Nephron (organoid): ENCODE measurements around the gene PRKCA.

ENCODE experiments used
- H3K27ac Mint-ChIP-seq, 3 experiments: 2 replicates each; pipeline ENCODE4 v1.8.0; 2020; ENCODE audit warnings: mixed read lengths in 3 of 3, mild to moderate bottlenecking in 2 of 3, moderate library complexity in 1 of 3
- H3K27me3 Mint-ChIP-seq: 2 replicates; pipeline ENCODE4 v1.8.0; 2021; ENCODE audit warnings: low read depth, mild to moderate bottlenecking, moderate library complexity, mixed read lengths
- H3K36me3 Mint-ChIP-seq: 2 replicates; pipeline ENCODE4 v1.8.0; 2020; ENCODE audit warnings: low read depth, mixed read lengths
- H3K4me1 Mint-ChIP-seq: 2 replicates; pipeline ENCODE4 v1.8.0; 2020; ENCODE audit warnings: mixed read lengths
- H3K4me3 Mint-ChIP-seq, 3 experiments: 2 replicates each; pipeline ENCODE4 v1.8.0; 2020; ENCODE audit warnings: mild to moderate bottlenecking in 3 of 3, mixed read lengths in 3 of 3, moderate library complexity in 2 of 3
- H3K9me3 Mint-ChIP-seq: 2 replicates; pipeline ENCODE4 v1.8.0; 2020; ENCODE audit warnings: mixed read lengths
- TF ChIP-seq, protein P1 (sequence below), 3 experiments: fragments of 200-600 bp; sonication (generic); IDR thresholded peaks; one replicate each; pipeline ENCODE4 v1.5.0; 2021; ENCODE audit warnings: antibody characterized with exemption in 3 of 3; ENCODE audit not compliant: unreplicated experiment in 3 of 3

The PRKCA gene

DNA sequence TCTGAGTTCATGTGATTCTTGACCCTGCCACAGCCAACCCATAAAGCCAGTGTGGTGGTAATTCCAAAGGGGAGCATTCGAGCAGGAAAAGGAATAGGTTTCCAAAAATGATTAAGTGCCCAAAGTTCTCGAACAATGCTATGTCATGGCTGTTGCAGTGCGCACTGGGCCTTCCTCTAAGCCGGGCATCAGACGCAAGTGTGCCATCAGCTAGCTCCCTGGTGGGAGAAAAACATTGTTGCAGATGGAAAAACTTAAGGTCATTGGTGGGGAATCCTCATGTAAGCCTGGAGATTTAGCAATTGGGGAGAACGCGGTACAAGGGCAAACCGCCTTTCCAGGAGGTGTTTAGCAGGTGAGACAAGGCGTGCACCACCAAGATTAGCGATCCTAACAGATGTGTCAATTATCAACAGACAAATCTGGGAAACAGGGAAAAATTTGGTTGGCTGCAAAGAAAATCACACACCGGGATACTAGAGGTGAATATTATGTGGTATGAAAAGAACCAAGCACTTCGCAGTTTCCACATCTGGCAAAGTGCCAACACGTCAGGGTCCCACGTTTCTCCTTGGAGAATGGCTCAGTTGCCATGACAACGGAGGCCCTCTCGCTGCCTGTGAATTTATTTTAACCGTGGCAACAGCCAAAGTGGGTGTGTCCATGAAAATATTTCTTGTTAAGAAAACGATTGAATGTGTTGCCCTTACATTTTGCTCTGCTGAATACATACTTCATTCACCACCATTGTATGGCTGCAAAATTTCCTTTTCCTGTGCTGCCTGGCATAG is 414.0 kb downstream of the PRKCA start:
- H3K27me3 Mint-ChIP-seq: peaks cover 5% of the 10 kb centered on the region
- no peak overlapping the region for H3K4me3 Mint-ChIP-seq
- peak overlapping the region; percentile 44 to 71 (median 69) for H3K27ac Mint-ChIP-seq
- no peaks in the 10 kb centered on the region for H3K36me3 Mint-ChIP-seq
- no peaks in the 10 kb centered on the region for H3K9me3 Mint-ChIP-seq
- H3K4me1 Mint-ChIP-seq: peaks cover 49% of the 10 kb centered on the region
- TF ChIP-seq, protein P1, sequence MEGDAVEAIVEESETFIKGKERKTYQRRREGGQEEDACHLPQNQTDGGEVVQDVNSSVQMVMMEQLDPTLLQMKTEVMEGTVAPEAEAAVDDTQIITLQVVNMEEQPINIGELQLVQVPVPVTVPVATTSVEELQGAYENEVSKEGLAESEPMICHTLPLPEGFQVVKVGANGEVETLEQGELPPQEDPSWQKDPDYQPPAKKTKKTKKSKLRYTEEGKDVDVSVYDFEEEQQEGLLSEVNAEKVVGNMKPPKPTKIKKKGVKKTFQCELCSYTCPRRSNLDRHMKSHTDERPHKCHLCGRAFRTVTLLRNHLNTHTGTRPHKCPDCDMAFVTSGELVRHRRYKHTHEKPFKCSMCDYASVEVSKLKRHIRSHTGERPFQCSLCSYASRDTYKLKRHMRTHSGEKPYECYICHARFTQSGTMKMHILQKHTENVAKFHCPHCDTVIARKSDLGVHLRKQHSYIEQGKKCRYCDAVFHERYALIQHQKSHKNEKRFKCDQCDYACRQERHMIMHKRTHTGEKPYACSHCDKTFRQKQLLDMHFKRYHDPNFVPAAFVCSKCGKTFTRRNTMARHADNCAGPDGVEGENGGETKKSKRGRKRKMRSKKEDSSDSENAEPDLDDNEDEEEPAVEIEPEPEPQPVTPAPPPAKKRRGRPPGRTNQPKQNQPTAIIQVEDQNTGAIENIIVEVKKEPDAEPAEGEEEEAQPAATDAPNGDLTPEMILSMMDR (IDR thresholded peaks at IDR 0.05; ENCODE audit: unreplicated experiment in 3 of 3): no peak

- Mint-ChIP-seq H3K4me1 (peaks cover 46% of the 10 kb centered on the region), H3K27ac (no peak overlapping the region), H3K36me3 (no peaks in the 10 kb centered on the region), H3K9me3 (no peaks in the 10 kb centered on the region), H3K27me3 (peaks cover 5% of the 10 kb centered on the region), H3K4me3 (no peak overlapping the region)
- TF ChIP-seq, protein P1 (IDR thresholded peaks at IDR 0.05; ENCODE audit: unreplicated experiment in 3 of 3): no peak
These were observed 415.2 kb downstream of the PRKCA start for GRCh38 chr17:66717641-66718058.

- Mint-ChIP-seq H3K4me1 (peaks cover 48% of the 10 kb centered on the region), H3K9me3 (no peaks in the 10 kb centered on the region), H3K27me3 (peaks cover 5% of the 10 kb centered on the region), H3K4me3 (no peak overlapping the region), H3K27ac (no peak overlapping the region), H3K36me3 (no peaks in the 10 kb centered on the region)
- TF ChIP-seq, protein P1 (IDR thresholded peaks at IDR 0.05; ENCODE audit: unreplicated experiment in 3 of 3): no peak
These were observed 417.6 kb downstream of the PRKCA start for GRCh38 chr17:66720027-66720426.

- peaks cover 48% of the 10 kb centered on the region for H3K4me1 Mint-ChIP-seq
- no peaks in the 10 kb centered on the region for H3K9me3 Mint-ChIP-seq
- no peak overlapping the region for H3K4me3 Mint-ChIP-seq
- peaks cover 9% of the 10 kb centered on the region for H3K27me3 Mint-ChIP-seq
- H3K27ac Mint-ChIP-seq: no peak overlapping the region
- TF ChIP-seq, protein P1 (IDR thresholded peaks at IDR 0.05; ENCODE audit: unreplicated experiment in 3 of 3): no peak
- no peaks in the 10 kb centered on the region for H3K36me3 Mint-ChIP-seq
These were observed 418.2 kb downstream of the PRKCA start for GRCh38 chr17:66720567-66720966.

DNA sequence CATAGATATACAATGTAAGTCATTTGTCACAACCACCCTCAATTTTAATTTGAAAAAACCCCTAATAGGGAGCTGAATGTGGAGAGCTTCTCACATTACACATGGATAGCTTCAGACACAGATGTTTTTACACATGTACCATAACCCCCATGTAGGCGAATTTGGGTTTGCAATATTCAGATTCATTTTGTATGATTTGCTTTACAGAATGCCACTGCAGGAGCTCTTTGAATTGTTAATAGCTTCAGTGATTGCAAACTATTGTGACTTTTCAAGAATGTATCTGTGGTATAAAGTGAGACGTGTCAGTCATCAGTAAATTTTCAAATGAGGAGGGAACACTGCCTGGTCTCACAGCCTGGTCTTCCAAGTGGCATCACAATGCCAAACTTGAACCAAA is 419.9 kb downstream of the PRKCA start:
- Mint-ChIP-seq H3K4me1 (peaks cover 30% of the 10 kb centered on the region), H3K27ac (no peak overlapping the region), H3K27me3 (peaks cover 7% of the 10 kb centered on the region), H3K9me3 (no peaks in the 10 kb centered on the region), H3K4me3 (no peak overlapping the region), H3K36me3 (no peaks in the 10 kb centered on the region)
- TF ChIP-seq, protein P1 (IDR thresholded peaks at IDR 0.05; ENCODE audit: unreplicated experiment in 3 of 3): no peak
